Astrocyte of the spinal cord (primary cell): ENCODE results near the gene TECPR1.

Experiments used
- DNase-seq: peaks from one replicate; pipeline ENCODE4 v3.0.0; 2011; ENCODE audit warnings: low read depth, low spot score
- H3K4me3 ChIP-seq: 2 replicates; pipeline ENCODE4 v1.5.1; 2011; ENCODE audit warnings: low read depth, mild to moderate bottlenecking, low read length, moderate library complexity
- in situ Hi-C: cut with HindIII; loops from 2 replicates; pipeline ENCODE4 v1.10.0; 2017; ENCODE audit warnings: low sequenced_read_pairs
- TF ChIP-seq, protein P1 (sequence below): IDR thresholded peaks from 2 replicates; pipeline ENCODE4 v1.5.1; 2012; ENCODE audit warnings: low read depth, mild to moderate bottlenecking, low read length, inconsistent platforms

The TECPR1 gene

DNA sequence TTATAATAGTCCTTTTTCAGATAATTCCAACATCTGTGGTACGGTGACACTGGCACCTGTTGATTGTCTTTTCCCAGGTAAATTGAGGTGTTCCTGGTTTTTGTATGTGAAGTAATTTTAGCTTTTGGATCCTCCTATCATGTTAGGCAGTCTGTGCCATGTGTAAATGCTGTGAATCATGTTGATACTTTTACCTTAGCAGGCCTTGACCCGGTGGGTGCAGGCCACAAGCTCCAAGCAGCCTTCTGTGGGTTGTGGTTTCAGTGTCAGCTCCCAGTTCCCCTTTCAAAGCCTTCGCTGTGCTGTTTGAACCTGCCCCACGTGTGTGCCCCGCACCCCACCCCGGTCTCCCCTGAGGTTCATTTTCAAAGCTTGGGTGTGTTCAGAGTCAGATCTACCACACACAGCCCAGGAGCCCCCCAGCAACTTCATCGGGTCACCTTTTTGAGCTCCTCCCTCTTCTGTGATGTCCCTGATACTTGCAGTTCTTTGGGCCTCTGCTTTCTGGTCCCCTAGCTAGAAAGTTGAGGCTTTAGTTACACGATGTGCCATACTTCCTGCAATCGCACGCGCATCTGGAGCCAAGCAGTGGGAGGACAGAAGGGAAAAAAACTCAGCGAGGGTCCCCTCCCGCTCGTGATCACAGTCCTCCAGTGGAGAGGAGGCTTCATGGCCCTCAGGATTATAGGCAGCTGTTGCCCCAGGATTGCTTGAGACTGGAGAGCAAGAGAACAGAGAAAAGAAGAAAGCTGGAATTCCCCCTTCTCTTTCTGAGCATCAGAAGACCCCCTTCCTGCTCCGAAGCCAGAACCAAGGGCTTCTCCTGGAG, 49.5 kb downstream of the TECPR1 start:
- TF ChIP-seq, protein P1, sequence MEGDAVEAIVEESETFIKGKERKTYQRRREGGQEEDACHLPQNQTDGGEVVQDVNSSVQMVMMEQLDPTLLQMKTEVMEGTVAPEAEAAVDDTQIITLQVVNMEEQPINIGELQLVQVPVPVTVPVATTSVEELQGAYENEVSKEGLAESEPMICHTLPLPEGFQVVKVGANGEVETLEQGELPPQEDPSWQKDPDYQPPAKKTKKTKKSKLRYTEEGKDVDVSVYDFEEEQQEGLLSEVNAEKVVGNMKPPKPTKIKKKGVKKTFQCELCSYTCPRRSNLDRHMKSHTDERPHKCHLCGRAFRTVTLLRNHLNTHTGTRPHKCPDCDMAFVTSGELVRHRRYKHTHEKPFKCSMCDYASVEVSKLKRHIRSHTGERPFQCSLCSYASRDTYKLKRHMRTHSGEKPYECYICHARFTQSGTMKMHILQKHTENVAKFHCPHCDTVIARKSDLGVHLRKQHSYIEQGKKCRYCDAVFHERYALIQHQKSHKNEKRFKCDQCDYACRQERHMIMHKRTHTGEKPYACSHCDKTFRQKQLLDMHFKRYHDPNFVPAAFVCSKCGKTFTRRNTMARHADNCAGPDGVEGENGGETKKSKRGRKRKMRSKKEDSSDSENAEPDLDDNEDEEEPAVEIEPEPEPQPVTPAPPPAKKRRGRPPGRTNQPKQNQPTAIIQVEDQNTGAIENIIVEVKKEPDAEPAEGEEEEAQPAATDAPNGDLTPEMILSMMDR: no peak
- H3K4me3 ChIP-seq: no peak overlapping the region
- in situ Hi-C loops: no loop called here
- no peak for DNase-seq

DNA sequence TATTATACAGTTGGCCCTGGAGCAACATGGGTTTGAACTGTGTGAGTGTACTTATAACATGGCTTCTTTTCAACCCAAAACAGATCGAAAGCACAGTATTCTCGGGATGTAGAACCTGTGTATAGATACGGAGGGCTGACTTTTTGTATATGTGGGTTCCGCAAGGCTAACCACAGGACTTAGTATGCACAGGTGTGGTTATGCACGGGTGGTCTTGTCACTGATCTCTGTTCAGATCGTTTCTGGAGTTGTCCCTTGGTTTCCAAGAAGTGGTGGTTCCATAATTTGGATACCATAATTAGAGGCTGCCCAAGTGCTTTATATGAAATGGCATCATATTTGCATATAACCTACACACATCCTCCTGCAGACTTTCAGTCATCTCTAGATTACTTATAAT, 51.7 kb downstream of the TECPR1 start:
- TF ChIP-seq, protein P1: no peak
- DNase-seq: no peak
- H3K4me3 ChIP-seq: no peak overlapping the region
- in situ Hi-C loops: no loop called here

DNA sequence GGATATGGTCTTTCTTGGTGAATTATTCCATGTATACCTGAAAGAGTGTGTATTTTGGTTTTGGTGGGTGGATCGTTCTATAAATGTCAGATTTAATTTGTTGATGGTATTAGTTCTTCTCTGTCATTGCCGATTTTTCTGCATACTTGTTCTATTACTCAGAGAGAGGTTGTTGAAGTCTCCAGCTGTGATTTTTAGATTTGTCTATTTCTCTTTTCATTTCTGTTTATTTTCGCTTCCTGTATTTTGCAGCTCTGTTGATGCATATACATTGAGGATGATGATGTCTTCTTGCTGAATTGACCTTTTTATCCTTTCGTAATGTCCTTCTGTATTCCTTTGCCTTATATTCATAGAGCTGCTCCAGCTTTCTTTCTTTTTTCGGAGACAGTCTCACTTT, 52.9 kb downstream of the TECPR1 start:
- in situ Hi-C loops: no loop called here
- TF ChIP-seq, protein P1: no peak
- no peak overlapping the region for H3K4me3 ChIP-seq
- peak; percentile 19 for DNase-seq

DNA sequence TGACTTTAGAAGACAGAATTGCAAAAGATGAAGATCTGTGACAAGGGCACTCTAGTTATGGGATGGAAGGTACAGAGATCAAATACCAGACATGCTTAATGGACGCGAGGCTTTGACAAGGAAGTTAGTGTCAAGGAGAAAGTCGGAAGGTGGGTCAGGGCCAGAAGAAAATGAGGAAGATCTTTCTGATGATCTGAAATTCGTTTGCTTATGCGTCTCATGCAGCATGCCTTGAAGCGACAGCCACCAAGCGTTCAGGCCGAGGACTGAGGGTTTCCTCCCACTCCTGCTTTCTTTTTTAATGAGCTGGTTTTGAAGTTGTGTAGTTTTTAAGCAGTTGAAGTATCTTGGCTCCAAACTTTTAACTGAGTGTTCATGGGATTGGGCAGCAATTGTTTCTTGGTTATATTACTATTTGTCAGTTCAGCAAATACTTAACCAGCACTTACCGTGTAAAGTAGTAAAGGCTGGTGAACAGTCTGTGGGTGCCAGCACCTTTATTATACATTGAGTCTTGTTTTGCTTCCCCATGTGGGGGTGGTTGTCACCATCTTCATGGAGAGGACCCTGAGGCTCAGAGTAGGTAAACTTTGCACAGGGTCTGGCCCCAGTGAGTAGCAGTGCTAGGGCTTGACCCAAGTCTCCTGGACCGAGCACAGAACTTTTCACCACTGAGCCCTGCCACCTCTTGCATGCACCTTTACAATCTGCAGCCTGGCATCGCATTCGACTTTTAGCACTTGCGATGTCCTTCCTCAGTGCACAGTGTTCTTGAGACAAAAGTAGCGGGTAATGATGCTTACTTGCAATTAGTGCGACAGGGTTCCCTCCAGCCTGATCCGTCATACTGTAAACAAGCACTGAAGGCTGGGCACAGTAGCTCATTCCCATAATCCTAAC, 55.1 kb downstream of the TECPR1 start:
- in situ Hi-C loops: no loop called here
- TF ChIP-seq, protein P1: no peak
- no peak for DNase-seq
- H3K4me3 ChIP-seq: no peak overlapping the region

DNA sequence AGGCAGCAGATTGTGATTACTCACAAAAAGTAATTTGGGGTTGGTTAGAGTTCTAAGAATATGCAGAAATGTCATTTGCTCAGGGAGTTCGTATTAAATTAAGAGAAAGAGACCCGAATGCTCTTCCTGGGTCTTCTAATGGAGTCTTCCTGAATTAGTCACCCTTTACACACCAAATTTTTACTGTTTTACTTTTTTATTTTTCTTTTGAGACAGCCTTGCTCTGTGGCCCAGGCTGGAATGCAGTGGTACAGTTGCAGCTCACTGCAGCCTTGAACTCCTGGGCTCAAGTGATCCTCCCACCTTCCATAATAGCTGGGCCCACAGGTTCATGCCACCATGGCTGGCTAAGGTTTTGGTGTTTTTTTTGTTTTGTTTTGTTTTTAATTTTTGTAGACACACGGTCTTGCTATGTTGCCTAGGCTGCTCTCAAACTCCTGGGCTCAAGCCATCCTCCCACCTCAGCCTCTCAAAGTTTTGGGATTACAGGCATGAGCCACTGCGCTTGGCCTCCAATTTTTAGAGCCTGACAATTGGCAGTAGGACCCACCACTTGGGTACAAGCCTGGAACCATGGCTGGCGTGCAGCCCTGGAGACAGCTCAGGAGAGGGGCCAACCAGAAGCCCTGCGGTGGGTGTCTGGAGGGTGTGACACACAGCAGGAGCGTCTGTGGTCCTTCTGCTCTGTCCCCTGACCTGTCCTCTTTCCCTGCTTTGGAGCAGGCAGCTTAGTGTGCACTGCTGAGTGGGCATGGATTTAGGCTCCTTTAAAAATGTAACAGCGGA, 57.2 kb downstream of the TECPR1 start:
- DNase-seq: peak; percentile 18
- no peak overlapping the region for H3K4me3 ChIP-seq
- TF ChIP-seq, protein P1: no peak
- in situ Hi-C loops: no loop called here

DNA sequence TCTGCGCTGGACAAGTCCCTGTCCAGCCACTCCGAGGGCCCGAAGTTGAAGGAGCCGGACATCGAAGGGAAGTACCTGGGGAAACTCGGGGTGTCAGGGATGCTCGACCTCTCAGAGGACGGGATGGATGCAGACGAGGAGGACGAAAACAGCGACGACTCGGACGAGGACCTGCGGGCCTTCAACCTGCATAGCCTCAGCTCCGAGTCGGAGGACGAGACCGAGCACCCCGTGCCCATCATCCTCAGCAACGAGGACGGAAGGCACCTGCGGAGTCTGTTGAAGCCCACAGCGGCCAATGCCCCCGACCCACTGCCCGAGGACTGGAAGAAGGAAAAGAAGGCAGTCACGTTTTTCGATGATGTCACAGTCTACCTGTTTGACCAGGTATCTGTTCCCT, 57.8 kb downstream of the TECPR1 start:
- no peak overlapping the region for H3K4me3 ChIP-seq
- DNase-seq: no peak
- TF ChIP-seq, protein P1: no peak
- in situ Hi-C loops: no loop called here
